H1 (cell line): ENCODE results near the gene COL11A1. TPM values are rescaled to one million over a fixed set of nuclear protein-coding genes. Genes with fewer than 3 reads are reported as not detected.
A peak's percentile ranks its signal among the peaks of the same experiment; 100 is the strongest.

ENCODE experiments used
- CTCF ChIA-PET: fragments of 300-600 bp; sonication (Branson Sonifier 250); formaldehyde crosslinking; loops from one replicate; lab custom pipeline; 2021; ENCODE audit not compliant: partially characterized antibody; lab: Charles Lee
- POLR2A ChIA-PET: fragments of 300-600 bp; sonication (Branson Sonifier 250); formaldehyde crosslinking; loops from one replicate; lab custom pipeline; 2021; ENCODE audit warnings: inconsistent platforms; ENCODE audit not compliant: partially characterized antibody; lab: Charles Lee
- DNase-seq, 2 experiments: peaks; one replicate each; pipeline versions ENCODE4 v3.0.0 to v3.0.0-alpha.2; 2010 to 2022; ENCODE audit warnings: low spot score in 2 of 2, low read depth in 1 of 2, mixed read lengths in 1 of 2
- FAIRE-seq: peaks from 2 replicates; lab custom pipeline; 2011; peaks lifted over from hg19 to GRCh38; lab: Jason Lieb, UNC
- H2AFZ ChIP-seq: 2 replicates; pipeline ENCODE4 v1.8.1; 2012; ENCODE audit warnings: low read length, inconsistent platforms
- H2AK5ac ChIP-seq: 2 replicates; pipeline ENCODE4 v1.6.1; 2013; ENCODE audit warnings: low read depth, low read length
- H2BK120ac ChIP-seq: replicated peaks from 2 replicates; pipeline ENCODE3; 2013; ENCODE audit warnings: low read depth, low read length, inconsistent platforms
- H2BK12ac ChIP-seq: 2 replicates; pipeline ENCODE4 v1.6.1; 2013; ENCODE audit warnings: low read depth, low read length
- H2BK15ac ChIP-seq: 2 replicates; pipeline ENCODE4 v1.6.1; 2013; ENCODE audit warnings: low read length
- H2BK20ac ChIP-seq: 2 replicates; pipeline ENCODE4 v1.6.1; 2013; ENCODE audit warnings: low read length
- H2BK5ac ChIP-seq: 2 replicates; pipeline ENCODE4 v1.6.1; 2013; ENCODE audit warnings: low read depth, low read length
- H3K14ac ChIP-seq: 2 replicates; pipeline ENCODE4 v1.6.1; 2013; ENCODE audit warnings: inconsistent platforms; ENCODE audit not compliant: insufficient read length
- H3K18ac ChIP-seq: 2 replicates; pipeline ENCODE4 v1.6.1; 2013; ENCODE audit warnings: low read length; ENCODE audit errors: extremely low read depth
- H3K23ac ChIP-seq: 2 replicates; pipeline ENCODE4 v1.6.1; 2013; ENCODE audit warnings: inconsistent platforms; ENCODE audit not compliant: insufficient read length
- H3K23me2 ChIP-seq: 2 replicates; pipeline ENCODE4 v1.6.1; 2013; ENCODE audit warnings: low read depth, low read length
- H3K27ac ChIP-seq: 2 replicates; pipeline ENCODE4 v1.6.1; 2011; ENCODE audit warnings: low read depth, low read length, inconsistent platforms
- H3K27me3 ChIP-seq, 4 experiments: replicated peaks in 1 of 4; 1 replicate in 1 of 4; 2 replicates in 3 of 4; pipeline versions ENCODE4 v1.6.1 to v1.8.1; 2011 to 2013; ENCODE audit warnings: low read length in 3 of 4, mild to moderate bottlenecking in 3 of 4, inconsistent platforms in 2 of 4, mixed read lengths in 2 of 4, moderate library complexity in 1 of 4; ENCODE audit not compliant: control insufficient read depth in 3 of 4, insufficient read depth in 3 of 4; ENCODE audit errors: extremely low read depth in 1 of 4
- H3K36me3 ChIP-seq, 4 experiments: 2 replicates each; pipeline versions ENCODE4 v1.6.1 to v1.8.1; 2011 to 2013; ENCODE audit warnings: mild to moderate bottlenecking in 4 of 4, low read length in 3 of 4, moderate library complexity in 2 of 4, control low read depth in 1 of 4, inconsistent platforms in 1 of 4; ENCODE audit not compliant: insufficient read depth in 4 of 4, control insufficient read depth in 2 of 4
- H3K4ac ChIP-seq: replicated peaks from 2 replicates; pipeline ENCODE3; 2013; ENCODE audit warnings: low read length, low read depth, mixed read lengths, inconsistent platforms; ENCODE audit not compliant: insufficient read length
- H3K4me1 ChIP-seq, 4 experiments: replicated peaks in 1 of 4; 1 replicate in 1 of 4; 2 replicates in 3 of 4; pipeline versions ENCODE4 v1.6.1 to v1.8.1; 2011 to 2013; ENCODE audit warnings: low read length in 3 of 4, inconsistent platforms in 2 of 4, mixed read lengths in 1 of 4; ENCODE audit not compliant: insufficient read depth in 4 of 4, control insufficient read depth in 3 of 4
- H3K4me2 ChIP-seq, 2 experiments: 2 replicates each; pipeline versions ENCODE4 v1.6.1 to v1.8.1; 2011 to 2013; ENCODE audit warnings: low read depth in 2 of 2, low read length in 2 of 2, control low read depth in 1 of 2, inconsistent platforms in 1 of 2, mild to moderate bottlenecking in 1 of 2; ENCODE audit not compliant: insufficient read depth in 1 of 2
- H3K4me3 ChIP-seq, 4 experiments: fragments of 200-600, 300-600 bp in 1 of 4; sonication (generic), shearing (Covaris generic), sonication (Bioruptor Twin) in 1 of 4; 2 replicates each; pipeline versions ENCODE4 v1.5.1 to v1.8.1; 2011 to 2016; ENCODE audit warnings: low read length in 4 of 4, low read depth in 3 of 4, control low read depth in 2 of 4, inconsistent platforms in 2 of 4, mild to moderate bottlenecking in 2 of 4, mixed read lengths in 1 of 4, moderate library complexity in 1 of 4; ENCODE audit not compliant: insufficient read depth in 2 of 4; ENCODE audit errors: extremely low read depth in 1 of 4
- H3K56ac ChIP-seq: replicated peaks from 2 replicates; pipeline ENCODE3; 2013; ENCODE audit warnings: low read depth, mild to moderate bottlenecking, mixed read lengths, low read length, inconsistent platforms; ENCODE audit not compliant: insufficient read length
- H3K79me1 ChIP-seq: 2 replicates; pipeline ENCODE4 v1.6.1; 2013; ENCODE audit warnings: low read depth, low read length, control low read depth
- H3K79me2 ChIP-seq, 2 experiments: 2 replicates each; pipeline versions ENCODE4 v1.6.1 to v1.8.1; 2012 to 2013; ENCODE audit warnings: low read length in 2 of 2, mild to moderate bottlenecking in 2 of 2, inconsistent platforms in 1 of 2; ENCODE audit not compliant: insufficient read depth in 2 of 2, control insufficient read depth in 1 of 2
- H3K9ac ChIP-seq, 4 experiments: replicated peaks in 1 of 4; 1 replicate in 1 of 4; 2 replicates in 3 of 4; pipeline versions ENCODE4 v1.6.1 to v1.8.1; 2011 to 2013; ENCODE audit warnings: low read depth in 3 of 4, low read length in 3 of 4, control low read depth in 2 of 4, mild to moderate bottlenecking in 2 of 4, moderate library complexity in 2 of 4, inconsistent platforms in 1 of 4; ENCODE audit errors: extremely low read depth in 1 of 4
- H3K9me3 ChIP-seq, 2 experiments: 2 replicates each; pipeline versions ENCODE4 v1.6.1 to v1.8.1; 2012 to 2013; ENCODE audit warnings: mild to moderate bottlenecking in 2 of 2, moderate library complexity in 2 of 2, control low read depth in 1 of 2, inconsistent platforms in 1 of 2, low read depth in 1 of 2, low read length in 1 of 2, mixed read lengths in 1 of 2; ENCODE audit not compliant: insufficient read depth in 2 of 2
- H4K20me1 ChIP-seq, 2 experiments: replicated peaks in 1 of 2; 2 replicates each; pipeline versions ENCODE3 to v1.8.1; 2011 to 2013; ENCODE audit warnings: inconsistent platforms in 2 of 2, low read length in 2 of 2, mild to moderate bottlenecking in 1 of 2; ENCODE audit not compliant: insufficient read depth in 2 of 2, control insufficient read depth in 1 of 2
- H4K5ac ChIP-seq: 2 replicates; pipeline ENCODE4 v1.6.1; 2013; ENCODE audit warnings: low read length, low read depth, mixed read lengths, inconsistent platforms; ENCODE audit not compliant: insufficient read length
- H4K8ac ChIP-seq: 2 replicates; pipeline ENCODE4 v1.8.0; 2013; ENCODE audit warnings: mild to moderate bottlenecking, moderate library complexity, low read length, inconsistent platforms; ENCODE audit not compliant: insufficient read depth; ENCODE audit errors: extremely low read depth
- H4K91ac ChIP-seq: replicated peaks from 2 replicates; pipeline ENCODE3; 2013; ENCODE audit warnings: low read length, mixed read lengths, inconsistent platforms; ENCODE audit not compliant: insufficient read length
- CBX5 ChIP-seq: fragments of 300-800, 300-1000 bp; sonication (generic); IDR thresholded peaks from 2 replicates; pipeline ENCODE4 v1.7.1; 2016; ENCODE audit warnings: antibody characterized with exemption, low read length, low read depth
- NRF1 ChIP-seq: IDR thresholded peaks from 2 replicates; pipeline ENCODE4 v1.6.1; 2011; ENCODE audit warnings: mild to moderate bottlenecking, low read depth, low read length, improper control_type of control experiment
- RAD21 ChIP-seq, 2 experiments: IDR thresholded peaks in 1 of 2; conservative IDR thresholded peaks in 1 of 2; 2 replicates each; pipeline ENCODE4 v1.6.1; 2011; ENCODE audit warnings: low read depth in 2 of 2, low read length in 2 of 2, improper control_type of control experiment in 1 of 2, inconsistent platforms in 1 of 2, mild to moderate bottlenecking in 1 of 2, moderate library complexity in 1 of 2
- RBBP5 ChIP-seq: IDR thresholded peaks from 2 replicates; pipeline ENCODE4 v1.7.1; 2012; ENCODE audit warnings: low read depth, mild to moderate bottlenecking, inconsistent platforms, low read length, moderate library complexity, borderline replicate concordance
- SIN3A ChIP-seq, 2 experiments: IDR thresholded peaks in 1 of 2; conservative IDR thresholded peaks in 1 of 2; 2 replicates each; pipeline ENCODE4 v1.6.1; 2011 to 2012; ENCODE audit warnings: low read length in 2 of 2, improper control_type of control experiment in 1 of 2, low read depth in 1 of 2, mild to moderate bottlenecking in 1 of 2
- ZNF274 ChIP-seq: IDR thresholded peaks from 2 replicates; pipeline ENCODE4 v1.7.0; 2012; ENCODE audit warnings: low read length, borderline replicate concordance; ENCODE audit errors: extremely low read depth
- WGBS, 2 experiments: shearing (Covaris generic) in 1 of 2; methylation state at CpG; one replicate each; pipeline versions ENCODE4 v1.1.6 to v1.1.7; 2013 to 2015; ENCODE audit warnings: low lambda C conversion rate in 2 of 2, mixed read lengths in 2 of 2, inconsistent platforms in 1 of 2, low coverage in 1 of 2, missing lambda C conversion rate in 1 of 2; ENCODE audit not compliant: insufficient replicate concordance in 2 of 2, insufficient coverage in 1 of 2, insufficient read length in 1 of 2; ENCODE audit errors: extremely low coverage in 1 of 2, missing lambda C conversion rate in 1 of 2; 5-methylcytosine and 5-hydroxymethylcytosine counted together
- polyA plus RNA-seq, 7 experiments: library from polyadenylated mRNA; depleted of rRNA in 3 of 7; stranded (reverse) in 5 of 7; unstranded in 2 of 7; fragments of >200 nt in 5 of 7; fragments of 200-250 nt in 2 of 7; gene quantifications; 1 replicate in 5 of 7; 2 replicates in 1 of 7; 4 replicates in 1 of 7; pipeline versions ENCODE4 v1.2.1 to v1.2.3, GENCODE V29; 2011 to 2013; ENCODE audit warnings: missing spikeins in 2 of 7, mixed read lengths in 2 of 7
- total RNA-seq: library from RNA; stranded (reverse); fragmentation: NEBNext Ultra II Directional; extraction: Animal tissue kit (Norgen Biotek cat#: 25700); gene quantifications from 2 replicates; pipeline ENCODE4 v1.2.1, GENCODE V29; 2021
- TF ChIP-seq, protein P1 (sequence below), 3 experiments: IDR thresholded peaks; 1 replicate in 2 of 3; 2 replicates in 1 of 3; pipeline versions ENCODE4 v1.5.1 to v1.6.1; 2011; ENCODE audit warnings: low read length in 3 of 3, mild to moderate bottlenecking in 3 of 3, inconsistent platforms in 2 of 3, low read depth in 1 of 3, moderate library complexity in 1 of 3; ENCODE audit not compliant: insufficient read depth in 1 of 3; ENCODE audit errors: control extremely low read depth in 1 of 3

The COL11A1 gene
- total and polyA plus RNA-seq, 2 of the 8 experiments (the other 6 are each of a cell fraction or from before 2014, with no cell fraction given): 4.0 to 27.9 TPM

DNA sequence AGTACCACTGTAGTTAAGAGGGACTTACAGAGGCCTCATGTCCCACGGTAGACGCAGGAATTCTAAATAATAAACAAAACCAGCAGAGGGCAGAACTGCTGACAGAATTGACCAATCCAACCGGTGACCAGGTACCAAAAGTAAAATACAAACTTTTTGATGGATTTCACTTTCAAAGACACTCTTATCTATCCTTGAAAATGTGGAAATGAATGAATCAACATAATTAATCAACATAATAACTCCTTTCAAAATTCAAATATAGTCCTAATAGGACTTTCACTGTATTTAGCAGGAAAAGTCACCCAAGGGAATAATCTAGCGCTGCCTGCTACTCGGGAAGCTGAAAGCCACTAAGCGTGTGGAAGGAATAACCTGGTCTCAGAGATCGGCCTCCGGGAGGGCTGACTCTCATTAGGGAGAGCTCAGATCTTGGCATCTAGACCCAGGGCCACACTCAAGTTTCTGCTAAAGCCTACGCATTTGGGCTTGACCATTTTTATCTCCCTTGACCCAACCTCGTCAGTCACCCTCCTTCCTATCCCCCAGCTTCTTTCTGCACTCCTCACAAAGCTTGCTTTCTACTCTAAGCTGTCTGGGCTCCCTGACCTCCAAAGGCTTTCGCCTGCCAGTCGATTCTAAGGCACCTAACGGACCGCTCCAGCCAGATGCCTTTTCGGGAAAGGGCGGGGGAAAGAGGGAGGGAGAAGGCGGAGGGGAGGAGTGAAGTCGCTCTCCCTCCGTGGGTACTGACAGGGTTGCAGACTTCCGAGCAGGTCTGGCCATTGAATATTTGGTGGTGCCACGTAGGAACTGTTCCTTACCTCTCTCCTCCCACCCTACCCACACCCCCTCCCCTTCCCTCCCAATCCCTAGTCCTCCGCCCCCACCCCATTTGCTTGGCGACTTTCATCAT, 1.6 kb downstream of the COL11A1 start:
- H3K27ac ChIP-seq: no peak overlapping the region
- 1% methylated on average over 15 of the region's 23 CpGs; no CpG with 5 or more reads in 1 of the 2 experiments for WGBS, 2 experiments
- H3K18ac ChIP-seq: no peak overlapping the region
- peaks cover 3 to 9% (median 7%) of the 10 kb centered on the region in 4 experiments for H3K4me1 ChIP-seq
- H2BK20ac ChIP-seq: no peak overlapping the region
- FAIRE-seq (peak; percentile 82), DNase-seq (peak in 1 of 2 experiments; percentile 66)
- H3K23ac ChIP-seq: no peak overlapping the region
- H3K36me3 ChIP-seq: no peaks in the 10 kb centered on the region
- peaks cover 14% of the 10 kb centered on the region for H3K23me2 ChIP-seq
- H2AFZ ChIP-seq: no peak overlapping the region
- POLR2A ChIA-PET: no interaction called here
- H3K9me3 ChIP-seq: no peaks in the 10 kb centered on the region
- H4K91ac ChIP-seq: no peak overlapping the region
- H3K9ac ChIP-seq: no peak overlapping the region; a peak in 1 of 7 replicates
- no peak overlapping the region for H4K5ac ChIP-seq
- H3K79me2 ChIP-seq: no peaks in the 10 kb centered on the region
- H3K4me3 ChIP-seq: peak overlapping the region; percentile 61 to 98 (median 88)
- H3K79me1 ChIP-seq: no peaks in the 10 kb centered on the region
- H2BK12ac ChIP-seq: no peak overlapping the region
- no peak overlapping the region for H3K14ac ChIP-seq
- no peak overlapping the region for H2BK5ac ChIP-seq
- no peak overlapping the region for H3K56ac ChIP-seq
- H2AK5ac ChIP-seq: no peak overlapping the region
- H4K20me1 ChIP-seq: peaks cover 0 to 4% of the 10 kb centered on the region in 2 experiments
- no peak overlapping the region for H2BK120ac ChIP-seq
- H3K27me3 ChIP-seq: no peaks in the 10 kb centered on the region
- no peak overlapping the region for H4K8ac ChIP-seq
- no peak overlapping the region for H2BK15ac ChIP-seq
- no peak overlapping the region for H3K4ac ChIP-seq
- H3K4me2 ChIP-seq: peak overlapping the region; percentile 87 to 90
- CTCF ChIA-PET: interaction anchor here (0.7 to 2.7 kb wide), 30 partner anchors 10 to 420 kb away, joined by 3 to 12 read pairs (median 3); partner anchors contain the start of gene RNPC3
- TF ChIP-seq SIN3A (conservative IDR thresholded peaks at IDR 0.05 in 1 of 2, IDR thresholded peaks at IDR 0.05 in 1 of 2; ENCODE audit: low read depth in 1 of 2, low read length in 2 of 2) (peak in 1 of 2 experiments; percentile 51; a peak in 1 of 4 replicates), RAD21 (IDR thresholded peaks at IDR 0.05 in 1 of 2, conservative IDR thresholded peaks at IDR 0.05 in 1 of 2; ENCODE audit: low read depth in 2 of 2, low read length in 2 of 2) (peak; percentile 46 to 58), ZNF274 (no peak), CBX5 (no peak), NRF1 (no peak), RBBP5 (peak; percentile 90; the same call in 1 of the 2 replicates)
- TF ChIP-seq, protein P1, sequence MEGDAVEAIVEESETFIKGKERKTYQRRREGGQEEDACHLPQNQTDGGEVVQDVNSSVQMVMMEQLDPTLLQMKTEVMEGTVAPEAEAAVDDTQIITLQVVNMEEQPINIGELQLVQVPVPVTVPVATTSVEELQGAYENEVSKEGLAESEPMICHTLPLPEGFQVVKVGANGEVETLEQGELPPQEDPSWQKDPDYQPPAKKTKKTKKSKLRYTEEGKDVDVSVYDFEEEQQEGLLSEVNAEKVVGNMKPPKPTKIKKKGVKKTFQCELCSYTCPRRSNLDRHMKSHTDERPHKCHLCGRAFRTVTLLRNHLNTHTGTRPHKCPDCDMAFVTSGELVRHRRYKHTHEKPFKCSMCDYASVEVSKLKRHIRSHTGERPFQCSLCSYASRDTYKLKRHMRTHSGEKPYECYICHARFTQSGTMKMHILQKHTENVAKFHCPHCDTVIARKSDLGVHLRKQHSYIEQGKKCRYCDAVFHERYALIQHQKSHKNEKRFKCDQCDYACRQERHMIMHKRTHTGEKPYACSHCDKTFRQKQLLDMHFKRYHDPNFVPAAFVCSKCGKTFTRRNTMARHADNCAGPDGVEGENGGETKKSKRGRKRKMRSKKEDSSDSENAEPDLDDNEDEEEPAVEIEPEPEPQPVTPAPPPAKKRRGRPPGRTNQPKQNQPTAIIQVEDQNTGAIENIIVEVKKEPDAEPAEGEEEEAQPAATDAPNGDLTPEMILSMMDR (IDR thresholded peaks at IDR 0.05; ENCODE audit: control extremely low read depth in 1 of 3, insufficient read depth in 1 of 3, low read depth in 1 of 3, low read length in 3 of 3): peak in 2 of 3 experiments; percentile 35 to 46; a peak in 2 of 4 replicates
